GM18502 (cell line): ENCODE results near the gene SESN2.

Experiments
- ATAC-seq: cut with Tn5 transposase; IDR thresholded peaks from one replicate; pipeline ENCODE4 v1.9.1; 2021; ENCODE audit warnings: mild to moderate bottlenecking; ENCODE audit not compliant: unreplicated experiment, poor library complexity

Gene SESN2

GRCh38 chr1:28282426-28283407 lies 23.4 kb downstream of the SESN2 start:
- ATAC-seq, result no peak

- no peak for ATAC-seq
Observed at GRCh38 chr1:28286111-28286510, 26.8 kb downstream of the SESN2 start.

DNA sequence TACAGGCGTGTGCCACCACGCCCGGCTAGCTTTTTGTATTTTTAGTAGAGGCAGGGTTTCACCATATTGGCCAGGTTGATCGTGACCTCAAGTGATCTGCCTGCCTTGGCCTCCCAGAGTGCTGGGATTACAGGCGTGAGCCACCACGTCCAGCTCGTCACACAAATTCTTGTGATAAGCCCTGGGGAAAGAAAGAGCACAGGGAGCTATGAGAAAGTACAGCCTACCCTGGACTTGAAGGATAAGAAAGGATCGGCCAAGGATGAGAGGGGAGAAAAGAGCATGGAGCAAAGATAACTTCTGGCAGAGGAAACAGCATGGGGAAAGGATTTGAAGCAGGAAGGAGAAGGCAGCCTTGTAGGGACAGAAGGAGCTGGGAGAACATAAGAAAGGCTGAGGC lies 29.2 kb downstream of the SESN2 start:
- ATAC-seq, result no peak

- no peak for ATAC-seq
Observed at GRCh38 chr1:28290851-28291250, 31.5 kb downstream of the SESN2 start.

GRCh38 chr1:28291711-28292110 lies 32.4 kb downstream of the SESN2 start:
- no peak for ATAC-seq

GRCh38 chr1:28295936-28296335 lies 36.6 kb downstream of the SESN2 start:
- no peak for ATAC-seq

DNA sequence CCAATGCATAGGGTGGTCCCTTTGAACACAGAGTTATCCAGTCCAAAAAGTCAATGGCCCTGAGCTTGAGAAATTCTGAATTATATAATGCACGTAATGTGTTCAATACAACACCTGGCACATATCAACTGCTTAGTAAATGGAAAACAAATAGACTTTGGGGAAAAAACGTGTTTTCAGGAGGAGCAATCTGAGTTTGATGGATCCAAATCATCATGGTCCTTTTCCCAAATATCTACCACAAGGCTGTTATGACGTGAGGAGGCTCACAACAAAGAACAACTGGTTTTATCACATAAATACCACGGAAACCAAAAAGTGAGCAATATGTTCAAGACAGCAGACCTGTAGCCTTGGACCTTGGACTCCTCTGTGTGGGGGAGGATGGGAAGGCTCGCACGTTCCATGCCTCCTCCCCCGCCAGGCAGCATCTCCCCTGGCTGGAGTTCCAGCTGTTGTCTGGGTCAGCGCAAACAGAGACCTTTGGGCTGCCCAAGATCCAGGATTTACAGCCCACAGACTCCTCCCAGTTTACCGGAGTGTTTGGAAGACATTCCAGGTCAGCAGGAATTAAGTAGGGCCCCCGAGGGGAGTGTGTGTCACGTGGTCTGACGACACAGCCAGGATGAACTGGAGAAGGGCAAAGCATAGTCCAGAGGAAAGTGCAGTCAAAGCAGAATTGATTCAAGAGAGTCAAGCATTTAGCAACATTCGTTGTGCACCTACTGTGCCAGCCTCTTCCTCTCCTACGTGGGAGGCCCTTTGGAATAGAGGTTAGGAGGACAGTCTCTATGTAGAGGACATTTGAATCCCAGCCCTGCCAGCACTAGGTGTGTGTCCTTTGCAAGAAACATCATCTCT lies 37.3 kb downstream of the SESN2 start:
- ATAC-seq, result no peak

- ATAC-seq, result no peak
Observed at GRCh38 chr1:28297826-28298225, 38.5 kb downstream of the SESN2 start.

DNA sequence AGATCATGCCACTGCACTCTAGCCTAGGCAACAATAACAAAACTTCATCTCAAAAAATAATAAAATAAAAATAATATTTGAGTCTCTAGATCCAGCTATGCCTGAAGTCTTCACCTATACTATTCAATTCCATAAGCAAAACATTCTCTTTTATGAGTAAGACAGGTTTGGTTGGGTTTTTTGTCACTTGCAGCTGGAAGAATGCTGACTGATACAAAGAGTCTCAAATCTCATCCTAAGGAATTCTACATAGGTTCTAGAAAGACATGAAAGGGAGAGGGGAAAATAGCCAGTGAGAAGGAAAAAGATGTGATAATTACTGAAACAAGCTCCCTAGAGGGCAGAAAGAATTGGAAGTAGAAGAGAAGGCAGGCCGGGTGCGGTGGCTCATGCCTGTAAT lies 39.1 kb downstream of the SESN2 start:
- no peak for ATAC-seq

DNA sequence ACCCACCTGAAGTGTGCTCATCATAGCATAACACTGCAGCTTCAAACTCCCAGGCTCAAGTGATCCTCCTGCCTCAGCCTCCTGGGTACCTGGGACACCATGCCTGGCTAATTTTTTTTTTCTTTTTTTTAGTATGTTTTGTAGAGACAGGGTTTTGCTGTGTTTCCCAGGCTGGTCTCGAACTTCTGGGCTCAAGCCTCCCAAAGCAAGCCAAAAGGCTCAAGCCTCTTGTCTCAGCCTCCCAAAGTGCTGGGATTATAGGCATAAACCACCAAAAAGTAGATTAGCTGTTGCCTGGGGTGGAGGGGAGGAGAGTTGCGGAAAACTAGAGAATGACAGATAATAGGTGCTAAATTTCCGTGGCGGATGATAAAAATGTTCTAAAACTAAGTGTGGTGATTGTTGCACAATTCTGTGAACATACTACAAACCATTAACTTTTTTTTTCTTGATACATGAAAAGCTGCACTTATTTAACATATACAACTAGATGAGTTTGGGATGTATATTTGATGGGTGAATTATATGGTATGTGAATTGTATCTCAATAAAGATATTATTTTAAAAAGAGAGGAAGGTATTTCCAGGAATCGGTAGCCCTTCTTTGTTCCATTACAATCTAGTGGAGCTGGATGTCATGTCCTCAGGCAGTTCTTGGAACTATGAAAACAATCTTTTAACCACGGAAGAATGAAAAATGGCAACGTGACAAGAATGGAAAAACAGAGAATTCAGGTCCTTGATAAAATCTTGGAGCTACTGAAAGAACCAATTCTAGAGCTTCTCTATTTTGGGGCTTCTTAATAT lies 42.3 kb downstream of the SESN2 start:
- ATAC-seq, result no peak

- ATAC-seq, result no peak
Observed at GRCh38 chr1:28302247-28302646, 42.9 kb downstream of the SESN2 start.

DNA sequence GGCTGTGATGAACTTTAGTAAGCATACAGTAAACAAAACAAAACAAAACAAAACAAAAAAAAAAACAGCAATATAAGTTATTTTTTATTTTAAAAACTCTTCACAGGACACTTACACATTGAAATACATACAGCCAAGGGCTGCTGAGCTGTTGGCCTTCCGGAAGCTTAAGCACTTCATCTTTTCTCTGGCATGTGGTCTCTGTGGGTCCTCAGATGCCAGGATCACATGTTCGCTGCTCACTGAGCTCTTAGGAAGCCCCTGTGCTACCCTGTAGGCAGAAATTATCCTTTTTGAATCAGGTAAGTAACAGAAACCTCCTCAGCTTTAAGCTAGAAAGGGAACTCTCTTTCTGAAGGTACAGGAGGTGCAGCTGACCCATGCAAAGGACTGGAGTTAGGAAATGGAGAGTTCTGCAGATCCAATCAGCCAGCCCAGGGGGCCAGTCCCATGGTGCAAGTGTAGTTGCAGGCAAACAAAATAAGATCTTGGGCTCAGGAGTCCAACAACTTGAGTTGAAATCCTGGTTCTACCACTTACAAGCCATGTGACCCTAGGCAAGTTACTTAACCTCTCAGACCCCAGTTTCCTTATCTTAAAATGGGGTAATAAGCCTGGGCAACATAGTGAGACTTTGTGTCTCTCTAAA lies 47.1 kb downstream of the SESN2 start:
- ATAC-seq, result no peak

DNA sequence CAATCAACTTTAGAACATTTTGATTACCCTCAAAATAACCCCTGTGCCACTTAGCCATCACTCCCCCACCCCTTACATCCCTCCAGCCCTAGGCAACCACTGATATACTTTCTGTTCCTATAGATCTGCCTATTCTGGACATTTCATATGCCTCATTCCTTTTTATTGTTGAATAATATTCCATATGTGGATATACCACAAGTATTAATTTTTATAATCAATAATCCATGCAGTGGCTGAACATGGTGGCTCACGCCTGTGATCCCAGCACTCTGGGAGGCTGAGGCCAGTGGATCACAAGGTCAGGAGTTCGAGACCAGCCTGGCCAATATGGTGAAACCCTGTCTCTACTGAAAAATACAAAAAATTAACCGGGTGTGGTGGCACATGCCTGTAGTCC lies 49.4 kb downstream of the SESN2 start:
- ATAC-seq, result no peak

DNA sequence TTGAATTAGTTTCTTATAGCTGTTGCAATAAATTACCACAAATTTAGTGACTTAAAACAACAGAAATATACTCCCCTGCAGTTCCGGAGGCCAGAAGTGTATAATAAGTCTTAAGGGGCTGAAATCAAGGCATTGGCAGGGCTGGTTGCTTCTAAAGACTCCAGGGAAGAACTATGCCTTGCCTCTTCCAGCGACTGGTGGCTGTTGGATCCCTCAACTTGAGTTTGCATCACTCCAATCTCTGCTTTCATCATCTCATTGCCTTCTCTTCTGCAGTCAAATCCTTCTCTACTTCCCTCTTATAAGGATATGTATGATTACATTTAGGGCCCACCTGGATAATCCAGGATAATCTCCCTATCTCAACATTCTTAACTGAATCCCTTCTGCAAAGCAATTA lies 50.4 kb downstream of the SESN2 start:
- no peak for ATAC-seq

GRCh38 chr1:28313702-28314546 lies 54.6 kb downstream of the SESN2 start:
- no peak for ATAC-seq

DNA sequence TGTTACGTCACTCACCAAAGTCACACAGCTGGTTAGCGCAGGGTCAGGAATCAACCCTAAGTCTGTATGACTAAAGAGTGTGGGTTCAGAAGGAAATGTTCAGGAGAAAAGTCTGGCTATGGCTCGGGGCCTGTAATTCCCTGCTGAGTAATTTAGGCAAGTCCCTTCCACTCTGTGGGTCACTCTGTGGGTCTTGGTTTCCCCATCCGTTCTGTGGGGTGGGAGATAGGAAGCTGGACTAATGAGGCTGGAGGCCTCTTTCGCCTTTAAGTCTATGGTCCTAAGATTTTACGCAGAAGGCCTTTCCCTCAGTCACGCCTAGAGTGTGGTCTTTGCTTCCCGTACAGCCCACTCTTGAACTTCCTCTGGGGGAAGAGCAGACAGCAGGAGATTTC lies 55.2 kb downstream of the SESN2 start:
- ATAC-seq, result no peak

DNA sequence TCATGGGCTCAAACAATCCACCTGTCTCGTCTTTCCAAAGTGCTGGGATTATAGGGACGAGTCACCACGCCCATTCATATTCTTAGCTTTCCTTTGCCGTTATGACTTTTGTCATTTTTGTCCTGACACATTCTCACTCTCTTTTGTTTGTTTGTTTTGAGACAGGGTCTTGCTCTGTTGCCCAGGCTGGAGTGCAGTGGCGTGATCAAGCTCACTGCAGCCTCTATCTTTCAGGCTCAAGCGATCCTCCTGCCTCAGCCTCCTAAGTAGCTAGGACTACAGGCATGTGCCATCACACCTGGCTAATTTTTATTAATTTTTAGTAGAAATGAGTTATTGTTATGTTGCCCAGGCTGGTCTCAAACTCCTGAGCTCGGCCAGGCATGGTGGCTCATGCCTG lies 57.7 kb downstream of the SESN2 start:
- ATAC-seq, result no peak

DNA sequence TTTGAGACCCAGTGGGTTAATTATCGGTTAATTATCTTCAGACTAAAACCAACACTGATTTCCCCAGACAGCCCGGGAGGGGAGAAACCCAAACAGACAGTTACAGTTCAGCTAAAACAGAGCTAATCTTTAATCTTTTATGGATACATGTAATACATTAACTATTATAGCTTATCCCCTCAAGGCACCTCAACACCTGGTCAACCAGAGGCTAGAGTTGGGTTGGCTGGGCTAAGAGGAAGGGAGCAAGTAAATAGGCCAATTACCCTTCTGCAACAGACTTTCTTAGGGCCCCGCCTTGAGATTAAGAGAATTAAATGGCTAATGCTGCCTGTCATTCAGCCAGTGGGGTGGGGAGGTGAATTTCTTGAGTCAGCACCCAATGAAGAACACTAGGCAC lies 62.9 kb downstream of the SESN2 start:
- no peak for ATAC-seq

GRCh38 chr1:28323720-28324119 lies 64.4 kb downstream of the SESN2 start:
- ATAC-seq, result no peak
